Measurements from ENCODE around the gene HLA-DPA1.

HLA-DPA1 gene

DNA sequence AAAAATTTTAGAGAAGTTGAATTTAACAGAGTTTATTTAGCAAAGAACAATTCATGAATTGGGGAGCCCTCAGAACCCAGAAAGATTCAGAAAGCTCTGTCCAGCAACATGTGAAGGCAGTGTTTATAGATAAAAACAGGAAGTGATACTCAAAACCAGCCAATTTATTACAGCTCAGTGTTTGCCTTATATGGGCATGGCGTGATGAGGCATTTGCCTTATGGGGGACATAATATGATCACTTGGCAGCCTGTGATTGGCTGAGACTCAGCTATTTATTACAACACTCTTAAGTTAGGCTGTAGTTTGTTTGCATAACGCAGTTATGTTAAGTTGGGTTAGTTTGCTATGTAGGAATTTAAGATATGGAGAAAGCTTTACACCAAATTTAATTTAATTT is 11.5 kb downstream of the HLA-DPA1 start:
- peaks cover 2% of the 10 kb centered on the region for H3K27me3 ChIP-seq (replicated peaks)
- in situ Hi-C loops (cut with HindIII; ENCODE audit: low pct_ligation_motif_present, low sequenced_read_pairs): no loop called here
- no peak for DNase-seq
- TF ChIP-seq, protein P1, sequence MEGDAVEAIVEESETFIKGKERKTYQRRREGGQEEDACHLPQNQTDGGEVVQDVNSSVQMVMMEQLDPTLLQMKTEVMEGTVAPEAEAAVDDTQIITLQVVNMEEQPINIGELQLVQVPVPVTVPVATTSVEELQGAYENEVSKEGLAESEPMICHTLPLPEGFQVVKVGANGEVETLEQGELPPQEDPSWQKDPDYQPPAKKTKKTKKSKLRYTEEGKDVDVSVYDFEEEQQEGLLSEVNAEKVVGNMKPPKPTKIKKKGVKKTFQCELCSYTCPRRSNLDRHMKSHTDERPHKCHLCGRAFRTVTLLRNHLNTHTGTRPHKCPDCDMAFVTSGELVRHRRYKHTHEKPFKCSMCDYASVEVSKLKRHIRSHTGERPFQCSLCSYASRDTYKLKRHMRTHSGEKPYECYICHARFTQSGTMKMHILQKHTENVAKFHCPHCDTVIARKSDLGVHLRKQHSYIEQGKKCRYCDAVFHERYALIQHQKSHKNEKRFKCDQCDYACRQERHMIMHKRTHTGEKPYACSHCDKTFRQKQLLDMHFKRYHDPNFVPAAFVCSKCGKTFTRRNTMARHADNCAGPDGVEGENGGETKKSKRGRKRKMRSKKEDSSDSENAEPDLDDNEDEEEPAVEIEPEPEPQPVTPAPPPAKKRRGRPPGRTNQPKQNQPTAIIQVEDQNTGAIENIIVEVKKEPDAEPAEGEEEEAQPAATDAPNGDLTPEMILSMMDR (IDR thresholded peaks at IDR 0.05; ENCODE audit: low read depth, low read length, missing control alignments): no peak
- no peak overlapping the region for H3K27ac ChIP-seq
- H3K36me3 ChIP-seq (replicated peaks): no peaks in the 10 kb centered on the region
- H3K4me3 ChIP-seq (ENCODE audit: low read depth, low read length): no peak overlapping the region

- DNase-seq: no peak
- Histone ChIP-seq H3K27ac (no peak overlapping the region), H3K4me3 (ENCODE audit: low read depth, low read length) (no peak overlapping the region), H3K36me3 (replicated peaks) (no peaks in the 10 kb centered on the region), H3K27me3 (replicated peaks) (peaks cover 2% of the 10 kb centered on the region)
- TF ChIP-seq, protein P1 (IDR thresholded peaks at IDR 0.05; ENCODE audit: low read depth, low read length, missing control alignments): no peak
- in situ Hi-C loops (cut with HindIII; ENCODE audit: low pct_ligation_motif_present, low sequenced_read_pairs): no loop called here
Observed at GRCh38 chr6:33057222-33058150, 16.0 kb downstream of the HLA-DPA1 start.

- Histone ChIP-seq H3K27ac (no peak overlapping the region), H3K4me3 (ENCODE audit: low read depth, low read length) (no peak overlapping the region), H3K27me3 (replicated peaks) (peaks cover 10% of the 10 kb centered on the region), H3K36me3 (replicated peaks) (no peaks in the 10 kb centered on the region)
- TF ChIP-seq, protein P1 (IDR thresholded peaks at IDR 0.05; ENCODE audit: low read depth, low read length, missing control alignments): no peak
- no peak for DNase-seq
- in situ Hi-C loops (cut with HindIII; ENCODE audit: low pct_ligation_motif_present, low sequenced_read_pairs): no loop called here
Observed at GRCh38 chr6:33053230-33053629, 20.2 kb downstream of the HLA-DPA1 start.

- in situ Hi-C loops (cut with HindIII; ENCODE audit: low pct_ligation_motif_present, low sequenced_read_pairs): no loop called here
- DNase-seq: no peak
- Histone ChIP-seq H3K4me3 (ENCODE audit: low read depth, low read length) (no peak overlapping the region), H3K27ac (no peak overlapping the region), H3K36me3 (replicated peaks) (no peaks in the 10 kb centered on the region), H3K27me3 (replicated peaks) (peaks cover 10% of the 10 kb centered on the region)
- TF ChIP-seq, protein P1 (IDR thresholded peaks at IDR 0.05; ENCODE audit: low read depth, low read length, missing control alignments): no peak
Observed at GRCh38 chr6:33052627-33053026, 20.8 kb downstream of the HLA-DPA1 start.

GRCh38 chr6:33050014-33050810 is 23.2 kb downstream of the HLA-DPA1 start:
- Histone ChIP-seq H3K4me3 (ENCODE audit: low read depth, low read length) (no peak overlapping the region), H3K27ac (no peak overlapping the region), H3K27me3 (replicated peaks) (peaks cover 15% of the 10 kb centered on the region), H3K36me3 (replicated peaks) (no peaks in the 10 kb centered on the region)
- in situ Hi-C loops (cut with HindIII; ENCODE audit: low pct_ligation_motif_present, low sequenced_read_pairs): no loop called here
- DNase-seq: no peak
- TF ChIP-seq, protein P1 (IDR thresholded peaks at IDR 0.05; ENCODE audit: low read depth, low read length, missing control alignments): no peak

All from brain microvascular endothelial cell (primary cell).